DND-41 (cell line): Measurements from ENCODE around the gene OSBPL5.
"Not testable (repeated sequence)": the region's sequence is repeated elsewhere in the genome, so short reads cannot be mapped to it uniquely, and the experiment has no call there.

Experiments
- ATAC-seq: fragments of 200-7000 bp; cut with Tn5 transposase; 3 replicates; pipeline ENCODE4 v1.9.1; 2021; ENCODE audit warnings: low read depth; ENCODE audit not compliant: insufficient read depth
- DNase-seq: peaks from one replicate; pipeline ENCODE4 v3.0.0-alpha.2; 2020
- H2AFZ ChIP-seq: 2 replicates; pipeline ENCODE4 v1.6.0; 2012; ENCODE audit warnings: low read depth, low read length
- H3K27ac ChIP-seq: 2 replicates; pipeline ENCODE4 v1.5.1; 2012; ENCODE audit warnings: low read length, inconsistent platforms
- H3K27me3 ChIP-seq: fragments of 200-600 bp; sonication (generic); 2 replicates; pipeline ENCODE4 v1.6.0; 2012; ENCODE audit warnings: low read length, mild to moderate bottlenecking, inconsistent platforms; ENCODE audit not compliant: insufficient read depth, poor library complexity
- H3K36me3 ChIP-seq: 2 replicates; pipeline ENCODE4 v1.5.1; 2012; ENCODE audit warnings: low read length, inconsistent platforms; ENCODE audit not compliant: insufficient read depth
- H3K4me1 ChIP-seq: 2 replicates; pipeline ENCODE4 v1.5.1; 2012; ENCODE audit warnings: mild to moderate bottlenecking, low read length; ENCODE audit not compliant: insufficient read depth
- H3K4me2 ChIP-seq: 2 replicates; pipeline ENCODE4 v1.6.0; 2012; ENCODE audit warnings: mild to moderate bottlenecking, moderate library complexity, low read length, inconsistent platforms; ENCODE audit not compliant: insufficient read depth
- H3K4me3 ChIP-seq, 2 experiments: fragments of 200-600 bp in 1 of 2; shearing (Covaris generic) in 1 of 2; 2 replicates each; pipeline ENCODE4 v1.5.1; 2012 to 2016; ENCODE audit warnings: inconsistent platforms in 2 of 2, low read length in 2 of 2, mild to moderate bottlenecking in 2 of 2, low read depth in 1 of 2, moderate library complexity in 1 of 2
- H3K79me2 ChIP-seq: 2 replicates; pipeline ENCODE4 v1.6.0; 2012; ENCODE audit warnings: low read length, inconsistent platforms; ENCODE audit not compliant: insufficient read depth
- H3K9ac ChIP-seq: 2 replicates; pipeline ENCODE4 v1.6.0; 2012; ENCODE audit warnings: low read depth, mild to moderate bottlenecking, inconsistent platforms, low read length, moderate library complexity
- H3K9me3 ChIP-seq: 2 replicates; pipeline ENCODE4 v1.5.1; 2012; ENCODE audit warnings: low read length, moderate library complexity, mild to moderate bottlenecking, inconsistent platforms; ENCODE audit not compliant: insufficient read depth, severe bottlenecking
- H4K20me1 ChIP-seq: 2 replicates; pipeline ENCODE4 v1.6.0; 2012; ENCODE audit warnings: low read length; ENCODE audit not compliant: insufficient read depth
- CTCF ChIP-seq: IDR thresholded peaks from 2 replicates; pipeline ENCODE4 v1.5.1; 2012; ENCODE audit warnings: borderline replicate concordance, low read length, moderate library complexity, mild to moderate bottlenecking; ENCODE audit not compliant: poor library complexity, severe bottlenecking; ENCODE audit errors: extremely low read depth
- EZH2 ChIP-seq: IDR thresholded peaks from 3 replicates; pipeline ENCODE4 v1.6.1; 2012; ENCODE audit warnings: borderline replicate concordance, low read depth, mild to moderate bottlenecking, moderate library complexity, low read length, inconsistent platforms; ENCODE audit not compliant: severe bottlenecking

Gene OSBPL5

GRCh38 chr11:3170756-3171650 lies 5.9 kb upstream of the OSBPL5 start:
- H2AFZ ChIP-seq: peak overlapping the region; percentile 46
- H3K27ac ChIP-seq: peak overlapping the region; percentile 93
- DNase-seq (peak; percentile 91), ATAC-seq (peak; percentile 67)
- peaks cover 55% of the 10 kb centered on the region for H3K4me1 ChIP-seq
- peak overlapping the region in 1 of 2 experiments; percentile 56; a peak in 2 of 4 replicates for H3K4me3 ChIP-seq
- no peak for TF ChIP-seq CTCF
- TF ChIP-seq EZH2: no peak
- H3K36me3 ChIP-seq: no peaks in the 10 kb centered on the region
- H3K79me2 ChIP-seq: no peaks in the 10 kb centered on the region
- H3K9ac ChIP-seq: peak overlapping the region; percentile 61
- H4K20me1 ChIP-seq: no peaks in the 10 kb centered on the region
- peaks cover 1% of the 10 kb centered on the region for H3K9me3 ChIP-seq
- peak overlapping the region; percentile 68 for H3K4me2 ChIP-seq
- H3K27me3 ChIP-seq: no peaks in the 10 kb centered on the region

GRCh38 chr11:3170044-3170755 lies 5.1 kb upstream of the OSBPL5 start:
- Histone ChIP-seq H2AFZ (peak overlapping the region; percentile 46), H3K27me3 (no peaks in the 10 kb centered on the region), H3K4me2 (peak overlapping the region; percentile 68), H3K4me3 (peak overlapping the region; percentile 6 to 56; a peak in 3 of 4 replicates), H3K27ac (peak overlapping the region; percentile 93), H3K79me2 (peaks cover 4% of the 10 kb centered on the region; the same call in 1 of the 2 replicates), H3K4me1 (peaks cover 63% of the 10 kb centered on the region), H3K36me3 (no peaks in the 10 kb centered on the region), H3K9ac (peak overlapping the region; percentile 61), H3K9me3 (no peaks in the 10 kb centered on the region), H4K20me1 (no peaks in the 10 kb centered on the region)
- no peak for TF ChIP-seq EZH2
- TF ChIP-seq CTCF: peak; percentile 38
- ATAC-seq (peak; percentile 4; the same call in 2 of the 3 replicates), DNase-seq (peak; percentile 41)

- DNase-seq: peak; percentile 82
- peak overlapping the region; percentile 93 for H3K27ac ChIP-seq
Measured at GRCh38 chr11:3169255-3170043, 4.3 kb upstream of the OSBPL5 start.

GRCh38 chr11:3168742-3169254 lies 3.7 kb upstream of the OSBPL5 start:
- peak overlapping the region; percentile 93 for H3K27ac ChIP-seq
- ATAC-seq, H3K9me3 ChIP-seq, DNase-seq, H3K36me3 ChIP-seq, H4K20me1 ChIP-seq, H3K27me3 ChIP-seq, H2AFZ ChIP-seq: not testable (repeated sequence)
- H3K9ac ChIP-seq: peak overlapping the region; percentile 61
- H3K4me1 ChIP-seq: peaks cover 71% of the 10 kb centered on the region
- H3K79me2 ChIP-seq: peaks cover 15% of the 10 kb centered on the region
- peak overlapping the region; percentile 68 for H3K4me2 ChIP-seq
- H3K4me3 ChIP-seq: peak overlapping the region in 1 of 2 experiments; percentile 56; a peak in 2 of 4 replicates

More at GRCh38 chr11:3169255-3170043, 4.3 kb upstream of the OSBPL5 start:
- H3K4me3 ChIP-seq: peak overlapping the region in 1 of 2 experiments; percentile 56; a peak in 2 of 4 replicates
- peak overlapping the region; percentile 61 for H3K9ac ChIP-seq
- H3K4me2 ChIP-seq: peak overlapping the region; percentile 68
- H3K79me2 ChIP-seq: peaks cover 8% of the 10 kb centered on the region
- H3K4me1 ChIP-seq: peaks cover 65% of the 10 kb centered on the region
- H3K27me3 ChIP-seq: no peaks in the 10 kb centered on the region
- no peaks in the 10 kb centered on the region; the same call in 1 of the 2 replicates for H3K36me3 ChIP-seq
- H4K20me1 ChIP-seq: peaks cover 2% of the 10 kb centered on the region; the same call in 1 of the 2 replicates
- ATAC-seq: peak; percentile 48
- no peaks in the 10 kb centered on the region for H3K9me3 ChIP-seq
- H2AFZ ChIP-seq: peak overlapping the region; percentile 45
- TF ChIP-seq CTCF (peak; percentile 7), EZH2 (no peak)
